ENCODE data around the gene TXNDC11. TPM values are rescaled to one million over a fixed set of nuclear protein-coding genes. Genes with fewer than 3 reads are reported as not detected.
A peak's percentile ranks its signal among the peaks of the same experiment; 100 is the strongest.

TXNDC11 gene
- total RNA-seq, 5 donors from 2014 or later (not counting 1 experiment from before 2014, with no cell fraction given): 44.0 to 76.3 (median 54.0) TPM

GRCh38 chr16:11700264-11701029 is 42.2 kb downstream of the TXNDC11 start:
- ATAC-seq (replicated peaks in 1 of 4): no peak
- no peaks in the 10 kb centered on the region for H3K27me3 ChIP-seq (replicated peaks in 1 of 2; ENCODE audit: control insufficient read depth in 2 of 2, extremely low read depth in 1 of 2, insufficient read depth in 2 of 2, low read length in 1 of 2)
- Mint-ChIP-seq H3K27ac (peak overlapping the region in 1 of 2 donors; percentile 56), H3K27me3 (no peaks in the 10 kb centered on the region), H3K9me3 (no peaks in the 10 kb centered on the region), H3K36me3 (peaks cover 60% of the 10 kb centered on the region), H3K4me3 (no peak overlapping the region), H3K4me1 (peaks cover 46 to 55% (median 47%) of the 10 kb centered on the region in 3 donors)
- whole genome bisulfite sequencing (ENCODE audit: insufficient coverage): 59% methylated on average over 2 of the region's 9 CpGs
- no peaks in the 10 kb centered on the region for H3K9me3 ChIP-seq
- peaks cover 0 to 29% of the 10 kb centered on the region in 2 experiments for H3K4me1 ChIP-seq (ENCODE audit: control insufficient read depth in 1 of 2, extremely low read depth in 1 of 2, insufficient read depth in 2 of 2, low read length in 2 of 2)
- no peak overlapping the region for H3K27ac ChIP-seq (ENCODE audit: low read length)
- peaks cover 18 to 48% of the 10 kb centered on the region in 2 donors for H3K36me3 ChIP-seq (ENCODE audit: control insufficient read depth in 2 of 2, extremely low read depth in 1 of 2, insufficient read depth in 1 of 2, low read length in 1 of 2)
- DNase-seq: no peak
- CTCF ChIA-PET: interaction anchor here in 1 of 2 donors (0.7 to 1.0 kb wide), 2 partner anchors 14 to 299 kb away, joined by 3 to 6 read pairs; no protein-coding TSS in a partner anchor
- POLR2A ChIA-PET: no interaction called here
- no peak overlapping the region for H3K4me3 ChIP-seq (ENCODE audit: control insufficient read depth in 1 of 2, extremely low read depth in 1 of 2, low read length in 1 of 2)

- 92% methylated on average over 6 of the region's 10 CpGs for WGBS (ENCODE audit: insufficient coverage)
Measured at GRCh38 chr16:11699234-11699894, 43.3 kb downstream of the TXNDC11 start.

GRCh38 chr16:11698271-11698689 is 44.4 kb downstream of the TXNDC11 start:
- WGBS (ENCODE audit: insufficient coverage): 60% methylated on average over 1 of the region's 7 CpGs
- DNase-seq (peak in 2 of 35 experiments; percentile 19 to 59), ATAC-seq (replicated peaks in 1 of 4) (peak; percentile 52 to 57 (median 54))
- peaks cover 33 to 47% (median 40%) of the 10 kb centered on the region in 3 donors for H3K4me1 Mint-ChIP-seq
- ChIA-PET CTCF (no interaction called here), POLR2A (interaction anchor here in 1 of 2 donors (0.6 kb wide), 1 partner anchor 122 kb away, joined by 5 read pairs; no protein-coding TSS in a partner anchor)
- H3K4me3 Mint-ChIP-seq: peak overlapping the region in 1 of 3 donors; percentile 10
- H3K27me3 Mint-ChIP-seq: no peaks in the 10 kb centered on the region
- H3K36me3 Mint-ChIP-seq: peaks cover 58% of the 10 kb centered on the region
- H3K9me3 Mint-ChIP-seq: no peaks in the 10 kb centered on the region
- peak overlapping the region; percentile 66 to 73 for H3K27ac Mint-ChIP-seq
- Histone ChIP-seq H3K27ac (ENCODE audit: low read length) (no peak overlapping the region), H3K36me3 (ENCODE audit: control insufficient read depth in 2 of 2, extremely low read depth in 1 of 2, insufficient read depth in 1 of 2, low read length in 1 of 2) (peaks cover 18 to 61% of the 10 kb centered on the region in 2 donors), H3K4me3 (ENCODE audit: control insufficient read depth in 1 of 2, extremely low read depth in 1 of 2, low read length in 1 of 2) (no peak overlapping the region), H3K27me3 (replicated peaks in 1 of 2; ENCODE audit: control insufficient read depth in 2 of 2, extremely low read depth in 1 of 2, insufficient read depth in 2 of 2, low read length in 1 of 2) (no peaks in the 10 kb centered on the region), H3K4me1 (ENCODE audit: control insufficient read depth in 1 of 2, extremely low read depth in 1 of 2, insufficient read depth in 2 of 2, low read length in 2 of 2) (peaks cover 0 to 29% of the 10 kb centered on the region in 2 experiments), H3K9me3 (no peaks in the 10 kb centered on the region)

More at GRCh38 chr16:11699234-11699894, 43.3 kb downstream of the TXNDC11 start:
- H3K4me1 Mint-ChIP-seq: peaks cover 39 to 53% (median 47%) of the 10 kb centered on the region in 3 donors
- ChIA-PET CTCF (interaction anchor here in 1 of 2 donors (1.0 kb wide), 1 partner anchor 13 kb away, joined by 3 read pairs; no protein-coding TSS in a partner anchor), POLR2A (no interaction called here)
- Histone ChIP-seq H3K27me3 (replicated peaks in 1 of 2; ENCODE audit: control insufficient read depth in 2 of 2, extremely low read depth in 1 of 2, insufficient read depth in 2 of 2, low read length in 1 of 2) (no peaks in the 10 kb centered on the region), H3K9me3 (no peaks in the 10 kb centered on the region), H3K4me3 (ENCODE audit: control insufficient read depth in 1 of 2, extremely low read depth in 1 of 2, low read length in 1 of 2) (no peak overlapping the region), H3K36me3 (ENCODE audit: control insufficient read depth in 2 of 2, extremely low read depth in 1 of 2, insufficient read depth in 1 of 2, low read length in 1 of 2) (peaks cover 18 to 58% of the 10 kb centered on the region in 2 donors), H3K27ac (ENCODE audit: low read length) (no peak overlapping the region), H3K4me1 (ENCODE audit: control insufficient read depth in 1 of 2, extremely low read depth in 1 of 2, insufficient read depth in 2 of 2, low read length in 2 of 2) (peaks cover 0 to 29% of the 10 kb centered on the region in 2 experiments)
- no peak overlapping the region for H3K4me3 Mint-ChIP-seq
- DNase-seq (no peak), ATAC-seq (replicated peaks in 1 of 4) (no peak)
- no peaks in the 10 kb centered on the region for H3K27me3 Mint-ChIP-seq
- H3K9me3 Mint-ChIP-seq: no peaks in the 10 kb centered on the region
- peaks cover 64% of the 10 kb centered on the region for H3K36me3 Mint-ChIP-seq
- peak overlapping the region in 1 of 2 donors; percentile 56 for H3K27ac Mint-ChIP-seq

GRCh38 chr16:11697319-11697718 is 45.3 kb downstream of the TXNDC11 start:
- Histone ChIP-seq H3K9me3 (no peaks in the 10 kb centered on the region), H3K4me1 (ENCODE audit: control insufficient read depth in 1 of 2, extremely low read depth in 1 of 2, insufficient read depth in 2 of 2, low read length in 2 of 2) (peaks cover 0 to 29% of the 10 kb centered on the region in 2 experiments), H3K27me3 (replicated peaks in 1 of 2; ENCODE audit: control insufficient read depth in 2 of 2, extremely low read depth in 1 of 2, insufficient read depth in 2 of 2, low read length in 1 of 2) (no peaks in the 10 kb centered on the region), H3K4me3 (ENCODE audit: control insufficient read depth in 1 of 2, extremely low read depth in 1 of 2, low read length in 1 of 2) (no peak overlapping the region), H3K36me3 (ENCODE audit: control insufficient read depth in 2 of 2, extremely low read depth in 1 of 2, insufficient read depth in 1 of 2, low read length in 1 of 2) (peaks cover 18 to 65% of the 10 kb centered on the region in 2 donors), H3K27ac (ENCODE audit: low read length) (no peak overlapping the region)
- ATAC-seq (replicated peaks in 1 of 4): no peak
- Mint-ChIP-seq H3K27ac (peak overlapping the region; percentile 12 to 55), H3K36me3 (peaks cover 60% of the 10 kb centered on the region), H3K9me3 (no peaks in the 10 kb centered on the region), H3K4me3 (no peak overlapping the region), H3K4me1 (peaks cover 33 to 50% (median 35%) of the 10 kb centered on the region in 3 donors), H3K27me3 (no peaks in the 10 kb centered on the region)
- ChIA-PET POLR2A (no interaction called here), CTCF (no interaction called here)
- 97% methylated on average over 12 of the region's 12 CpGs for WGBS (ENCODE audit: insufficient coverage)
- DNase-seq: no peak

- CTCF ChIA-PET: interaction anchor here in 1 of 2 donors (0.5 kb wide), 1 partner anchor 133 kb away, joined by 3 read pairs; no protein-coding TSS in a partner anchor
- peaks cover 19 to 73% of the 10 kb centered on the region in 2 donors for H3K36me3 ChIP-seq (ENCODE audit: control insufficient read depth in 2 of 2, extremely low read depth in 1 of 2, insufficient read depth in 1 of 2, low read length in 1 of 2)
- peaks cover 66% of the 10 kb centered on the region for H3K36me3 Mint-ChIP-seq
Measured at GRCh38 chr16:11696266-11697012, 46.2 kb downstream of the TXNDC11 start.

More at GRCh38 chr16:11696266-11697012, 46.2 kb downstream of the TXNDC11 start:
- no peak overlapping the region for H3K27ac ChIP-seq (ENCODE audit: low read length)
- H3K4me1 Mint-ChIP-seq: peaks cover 31 to 46% (median 31%) of the 10 kb centered on the region in 3 donors
- peaks cover 0 to 29% of the 10 kb centered on the region in 2 experiments for H3K4me1 ChIP-seq (ENCODE audit: control insufficient read depth in 1 of 2, extremely low read depth in 1 of 2, insufficient read depth in 2 of 2, low read length in 2 of 2)
- H3K27ac Mint-ChIP-seq: peak overlapping the region; percentile 12 to 74
- no peaks in the 10 kb centered on the region for H3K27me3 ChIP-seq (replicated peaks in 1 of 2; ENCODE audit: control insufficient read depth in 2 of 2, extremely low read depth in 1 of 2, insufficient read depth in 2 of 2, low read length in 1 of 2)
- H3K9me3 ChIP-seq: no peaks in the 10 kb centered on the region
- no peak overlapping the region for H3K4me3 ChIP-seq (ENCODE audit: control insufficient read depth in 1 of 2, extremely low read depth in 1 of 2, low read length in 1 of 2)
- DNase-seq: no peak
- POLR2A ChIA-PET: no interaction called here
- 94% methylated on average over 5 of the region's 12 CpGs for WGBS (ENCODE audit: insufficient coverage)
- H3K4me3 Mint-ChIP-seq: no peak overlapping the region
- H3K27me3 Mint-ChIP-seq: no peaks in the 10 kb centered on the region
- no peaks in the 10 kb centered on the region for H3K9me3 Mint-ChIP-seq
- ATAC-seq (replicated peaks in 1 of 4): no peak

Data from T-cell (primary cell).